DOHH2 (cell line): ENCODE results near the gene TOMM40.

Experiments
- CTCF ChIP-seq: fragments of 200-600 bp; sonication (generic); IDR thresholded peaks from one replicate; pipeline ENCODE4 v1.5.1; 2014; ENCODE audit warnings: antibody characterized with exemption, mild to moderate bottlenecking, low read depth, low read length; ENCODE audit not compliant: poor library complexity, severe bottlenecking
- EZH2phosphoT487 ChIP-seq: fragments of 200-600 bp; sonication (generic); IDR thresholded peaks from 2 replicates; pipeline ENCODE4 v1.6.1; 2017; ENCODE audit warnings: borderline replicate concordance, mild to moderate bottlenecking, antibody characterized with exemption, low read length, moderate library complexity, mixed read lengths

- TF ChIP-seq CTCF (no peak), EZH2phosphoT487 (no peak)
Measured at GRCh38 chr19:44879309-44880065, 11.6 kb upstream of the TOMM40 start.
